AG20443 (cell line): ENCODE results near the gene PPP1R9B.

Experiments used
- DNase-seq: peaks from one replicate; pipeline ENCODE4 v3.0.0; 2012; ENCODE audit warnings: low spot score, mixed read lengths

Gene PPP1R9B

GRCh38 chr17:50088952-50089825 lies 61.3 kb downstream of the PPP1R9B start:
- DNase-seq: no peak

- DNase-seq: no peak
Observed at GRCh38 chr17:50087912-50088405, 62.5 kb downstream of the PPP1R9B start.

GRCh38 chr17:50087246-50087911 lies 63.1 kb downstream of the PPP1R9B start:
- DNase-seq: peak; percentile 90
